ENCODE measurements around the gene PADI1.

The PADI1 gene

GRCh38 chr1:17228619-17229018 is 23.7 kb downstream of the PADI1 start:
- peaks cover 29% of the 10 kb centered on the region for H3K27me3 Mint-ChIP-seq (ENCODE audit: low read depth, poor library complexity)
- no peak for DNase-seq
- TF ChIP-seq CTCF (IDR thresholded peaks at IDR 0.05) = no peak
- no peaks in the 10 kb centered on the region for H3K36me3 Mint-ChIP-seq (ENCODE audit: low read depth)
- H3K27ac Mint-ChIP-seq = no peak overlapping the region
- peaks cover 20% of the 10 kb centered on the region for H3K4me1 Mint-ChIP-seq
- H3K9me3 Mint-ChIP-seq = no peaks in the 10 kb centered on the region
- H3K4me3 Mint-ChIP-seq = no peak overlapping the region

GRCh38 chr1:17229379-17229778 is 24.5 kb downstream of the PADI1 start:
- peaks cover 26% of the 10 kb centered on the region for H3K27me3 Mint-ChIP-seq (ENCODE audit: low read depth, poor library complexity)
- H3K9me3 Mint-ChIP-seq = no peaks in the 10 kb centered on the region
- H3K27ac Mint-ChIP-seq = peak overlapping the region; percentile 29
- H3K36me3 Mint-ChIP-seq (ENCODE audit: low read depth) = no peaks in the 10 kb centered on the region
- no peak overlapping the region for H3K4me3 Mint-ChIP-seq
- DNase-seq = no peak
- no peak for TF ChIP-seq CTCF (IDR thresholded peaks at IDR 0.05)
- H3K4me1 Mint-ChIP-seq = peaks cover 21% of the 10 kb centered on the region

GRCh38 chr1:17230106-17230505 is 25.2 kb downstream of the PADI1 start:
- no peak for DNase-seq
- Mint-ChIP-seq H3K9me3 (no peaks in the 10 kb centered on the region), H3K27me3 (ENCODE audit: low read depth, poor library complexity) (peaks cover 24% of the 10 kb centered on the region), H3K4me1 (peaks cover 25% of the 10 kb centered on the region), H3K4me3 (no peak overlapping the region), H3K27ac (no peak overlapping the region), H3K36me3 (ENCODE audit: low read depth) (no peaks in the 10 kb centered on the region)
- no peak for TF ChIP-seq CTCF (IDR thresholded peaks at IDR 0.05)

- Mint-ChIP-seq H3K36me3 (ENCODE audit: low read depth) (no peaks in the 10 kb centered on the region), H3K27ac (no peak overlapping the region), H3K9me3 (no peaks in the 10 kb centered on the region), H3K27me3 (ENCODE audit: low read depth, poor library complexity) (peaks cover 28% of the 10 kb centered on the region), H3K4me1 (peaks cover 25% of the 10 kb centered on the region), H3K4me3 (no peak overlapping the region)
- DNase-seq = no peak
- TF ChIP-seq CTCF (IDR thresholded peaks at IDR 0.05) = no peak
Observed at GRCh38 chr1:17230671-17231310, 25.9 kb downstream of the PADI1 start.

- H3K4me3 Mint-ChIP-seq = no peak overlapping the region
Observed at GRCh38 chr1:17232759-17233661, 28.1 kb downstream of the PADI1 start.

More at GRCh38 chr1:17232759-17233661, 28.1 kb downstream of the PADI1 start:
- peak overlapping the region; percentile 68 for H3K27ac Mint-ChIP-seq
- H3K27me3 Mint-ChIP-seq (ENCODE audit: low read depth, poor library complexity) = peaks cover 35% of the 10 kb centered on the region
- DNase-seq = no peak
- no peaks in the 10 kb centered on the region for H3K9me3 Mint-ChIP-seq
- H3K36me3 Mint-ChIP-seq (ENCODE audit: low read depth) = no peaks in the 10 kb centered on the region
- peaks cover 20% of the 10 kb centered on the region for H3K4me1 Mint-ChIP-seq
- no peak for TF ChIP-seq CTCF (IDR thresholded peaks at IDR 0.05)

All from nephron progenitor cell (in vitro differentiated cells).